ENCODE results near the gene TATDN2. TPM values are rescaled to one million over a fixed set of nuclear protein-coding genes. Genes with fewer than 3 reads are reported as not detected.

The TATDN2 gene
- total and polyA plus RNA-seq, 9 of the 15 experiments (the other 6 are each of a cell fraction or from before 2014, with no cell fraction given): 5.2 to 44.7 (median 25.8) TPM

- no peak for TF ChIP-seq FOXM1 (IDR thresholded peaks at IDR 0.05; ENCODE audit: low read depth)
- no peak for TF ChIP-seq FOXM1 (CRISPR knock-in tag; IDR thresholded peaks at IDR 0.05; ENCODE audit: low read depth)
- no peak for TF ChIP-seq ZNF609 (CRISPR knock-in tag; IDR thresholded peaks at IDR 0.05; ENCODE audit: borderline replicate concordance)
- peak in 1 of 2 experiments; percentile 71; a peak in 2 of 4 replicates for TF ChIP-seq HDAC1 (IDR thresholded peaks at IDR 0.05)
- peak; percentile 39 for TF ChIP-seq NFYB (IDR thresholded peaks at IDR 0.05; ENCODE audit: extremely low read depth, insufficient read length)
- no peak for TF ChIP-seq XRCC3 (IDR thresholded peaks at IDR 0.05)
- TF ChIP-seq ELF4 (CRISPR knock-in tag; IDR thresholded peaks at IDR 0.05): no peak
- TF ChIP-seq ZBTB11 (CRISPR knock-in tag; IDR thresholded peaks at IDR 0.05): no peak; a peak in 1 of 6 replicates
- no peak for TF ChIP-seq RFX7 (CRISPR knock-in tag; IDR thresholded peaks at IDR 0.05)
- TF ChIP-seq ZNF695 (CRISPR knock-in tag; IDR thresholded peaks at IDR 0.05): no peak
- no peak for TF ChIP-seq JUNB (CRISPR knock-in tag; conservative IDR thresholded peaks at IDR 0.05)
- no peak for TF ChIP-seq NR0B1 (IDR thresholded peaks at IDR 0.05; ENCODE audit: partially characterized antibody)
- TF ChIP-seq JUN (IDR thresholded peaks at IDR 0.05; ENCODE audit: borderline replicate concordance, low read depth, low read length): peak; percentile 37; the same call in 1 of the 2 replicates
- peak; percentile 24; the same call in 1 of the 2 replicates for TF ChIP-seq JUN (CRISPR knock-in tag; IDR thresholded peaks at IDR 0.05; ENCODE audit: borderline replicate concordance)
- TF ChIP-seq ZNF121 (CRISPR knock-in tag; conservative IDR thresholded peaks at IDR 0.05): no peak
- TF ChIP-seq TAF9B (IDR thresholded peaks at IDR 0.05; ENCODE audit: partially characterized antibody): no peak
- TF ChIP-seq ZNF766 (CRISPR knock-in tag; conservative IDR thresholded peaks at IDR 0.05): no peak
- TF ChIP-seq FOXA1 (IDR thresholded peaks at IDR 0.05; ENCODE audit: borderline replicate concordance): no peak
Measured at GRCh38 chr3:10248184-10248983, at the start of gene TATDN2 (continued).

All from K562 (cell line).